Measurements from ENCODE around the gene TBC1D17. TPM values are rescaled to one million over a fixed set of nuclear protein-coding genes. Genes with fewer than 3 reads are reported as not detected.

Gene TBC1D17
- total and polyA plus RNA-seq, 2 of the 13 experiments (the other 11 are each of a cell fraction or from before 2014, with no cell fraction given) = 9.7 to 16.9 TPM

- no peak; the same call in 1 of the 2 replicates for TF ChIP-seq ARID3A (IDR thresholded peaks at IDR 0.05; ENCODE audit: low read depth, low read length)
- no peak; the same call in 1 of the 2 replicates for TF ChIP-seq ZSCAN21 (CRISPR knock-in tag; IDR thresholded peaks at IDR 0.05; ENCODE audit: borderline replicate concordance)
- no peak for TF ChIP-seq STAT6 (CRISPR knock-in tag; IDR thresholded peaks at IDR 0.05; ENCODE audit: borderline replicate concordance)
- 0 out of 2 replicates have a peak, but pooled peaks have one; percentile 19 for TF ChIP-seq SOX5 (CRISPR knock-in tag; IDR thresholded peaks at IDR 0.05; ENCODE audit: borderline replicate concordance)
- peak; percentile 23; the same call in 1 of the 2 replicates for TF ChIP-seq SMAD1 (CRISPR knock-in tag; IDR thresholded peaks at IDR 0.05; ENCODE audit: borderline replicate concordance, low read depth)
- TF ChIP-seq, protein P1, sequence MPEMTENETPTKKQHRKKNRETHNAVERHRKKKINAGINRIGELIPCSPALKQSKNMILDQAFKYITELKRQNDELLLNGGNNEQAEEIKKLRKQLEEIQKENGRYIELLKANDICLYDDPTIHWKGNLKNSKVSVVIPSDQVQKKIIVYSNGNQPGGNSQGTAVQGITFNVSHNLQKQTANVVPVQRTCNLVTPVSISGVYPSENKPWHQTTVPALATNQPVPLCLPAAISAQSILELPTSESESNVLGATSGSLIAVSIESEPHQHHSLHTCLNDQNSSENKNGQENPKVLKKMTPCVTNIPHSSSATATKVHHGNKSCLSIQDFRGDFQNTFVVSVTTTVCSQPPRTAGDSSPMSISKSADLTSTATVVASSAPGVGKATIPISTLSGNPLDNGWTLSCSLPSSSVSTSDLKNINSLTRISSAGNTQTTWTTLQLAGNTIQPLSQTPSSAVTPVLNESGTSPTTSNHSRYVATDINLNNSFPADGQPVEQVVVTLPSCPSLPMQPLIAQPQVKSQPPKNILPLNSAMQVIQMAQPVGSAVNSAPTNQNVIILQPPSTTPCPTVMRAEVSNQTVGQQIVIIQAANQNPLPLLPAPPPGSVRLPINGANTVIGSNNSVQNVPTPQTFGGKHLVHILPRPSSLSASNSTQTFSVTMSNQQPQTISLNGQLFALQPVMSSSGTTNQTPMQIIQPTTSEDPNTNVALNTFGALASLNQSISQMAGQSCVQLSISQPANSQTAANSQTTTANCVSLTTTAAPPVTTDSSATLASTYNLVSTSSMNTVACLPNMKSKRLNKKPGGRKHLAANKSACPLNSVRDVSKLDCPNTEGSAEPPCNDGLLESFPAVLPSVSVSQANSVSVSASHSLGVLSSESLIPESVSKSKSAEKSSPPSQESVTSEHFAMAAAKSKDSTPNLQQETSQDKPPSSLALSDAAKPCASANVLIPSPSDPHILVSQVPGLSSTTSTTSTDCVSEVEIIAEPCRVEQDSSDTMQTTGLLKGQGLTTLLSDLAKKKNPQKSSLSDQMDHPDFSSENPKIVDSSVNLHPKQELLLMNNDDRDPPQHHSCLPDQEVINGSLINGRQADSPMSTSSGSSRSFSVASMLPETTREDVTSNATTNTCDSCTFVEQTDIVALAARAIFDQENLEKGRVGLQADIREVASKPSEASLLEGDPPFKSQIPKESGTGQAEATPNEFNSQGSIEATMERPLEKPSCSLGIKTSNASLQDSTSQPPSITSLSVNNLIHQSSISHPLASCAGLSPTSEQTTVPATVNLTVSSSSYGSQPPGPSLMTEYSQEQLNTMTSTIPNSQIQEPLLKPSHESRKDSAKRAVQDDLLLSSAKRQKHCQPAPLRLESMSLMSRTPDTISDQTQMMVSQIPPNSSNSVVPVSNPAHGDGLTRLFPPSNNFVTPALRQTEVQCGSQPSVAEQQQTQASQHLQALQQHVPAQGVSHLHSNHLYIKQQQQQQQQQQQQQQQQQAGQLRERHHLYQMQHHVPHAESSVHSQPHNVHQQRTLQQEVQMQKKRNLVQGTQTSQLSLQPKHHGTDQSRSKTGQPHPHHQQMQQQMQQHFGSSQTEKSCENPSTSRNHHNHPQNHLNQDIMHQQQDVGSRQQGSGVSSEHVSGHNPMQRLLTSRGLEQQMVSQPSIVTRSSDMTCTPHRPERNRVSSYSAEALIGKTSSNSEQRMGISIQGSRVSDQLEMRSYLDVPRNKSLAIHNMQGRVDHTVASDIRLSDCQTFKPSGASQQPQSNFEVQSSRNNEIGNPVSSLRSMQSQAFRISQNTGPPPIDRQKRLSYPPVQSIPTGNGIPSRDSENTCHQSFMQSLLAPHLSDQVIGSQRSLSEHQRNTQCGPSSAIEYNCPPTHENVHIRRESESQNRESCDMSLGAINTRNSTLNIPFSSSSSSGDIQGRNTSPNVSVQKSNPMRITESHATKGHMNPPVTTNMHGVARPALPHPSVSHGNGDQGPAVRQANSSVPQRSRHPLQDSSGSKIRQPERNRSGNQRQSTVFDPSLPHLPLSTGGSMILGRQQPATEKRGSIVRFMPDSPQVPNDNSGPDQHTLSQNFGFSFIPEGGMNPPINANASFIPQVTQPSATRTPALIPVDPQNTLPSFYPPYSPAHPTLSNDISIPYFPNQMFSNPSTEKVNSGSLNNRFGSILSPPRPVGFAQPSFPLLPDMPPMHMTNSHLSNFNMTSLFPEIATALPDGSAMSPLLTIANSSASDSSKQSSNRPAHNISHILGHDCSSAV (CRISPR knock-in tag; IDR thresholded peaks at IDR 0.05; ENCODE audit: borderline replicate concordance) = no peak
- no peak for TF ChIP-seq MAZ (IDR thresholded peaks at IDR 0.05; ENCODE audit: borderline replicate concordance, low read depth, low read length)
- TF ChIP-seq MAZ (CRISPR knock-in tag; IDR thresholded peaks at IDR 0.05; ENCODE audit: low read depth) = peak; percentile 44; the same call in 1 of the 2 replicates
- TF ChIP-seq FOXP1 (IDR thresholded peaks at IDR 0.05) = no peak
- no peak for TF ChIP-seq FOXP1 (CRISPR knock-in tag; IDR thresholded peaks at IDR 0.05)
- no peak for TF ChIP-seq CBFB (CRISPR knock-in tag; IDR thresholded peaks at IDR 0.05)
- peak; percentile 27; the same call in 1 of the 2 replicates for TF ChIP-seq NR2C2 (CRISPR knock-in tag; IDR thresholded peaks at IDR 0.05; ENCODE audit: borderline replicate concordance)
- 0 out of 2 replicates have a peak, but pooled peaks have one; percentile 31 for TF ChIP-seq ZNF180 (CRISPR knock-in tag; IDR thresholded peaks at IDR 0.05; ENCODE audit: borderline replicate concordance, low read depth)
- TF ChIP-seq SP2 (CRISPR knock-in tag; IDR thresholded peaks at IDR 0.05) = peak; percentile 83
Observed at GRCh38 chr19:49869484-49870308, 7.8 kb upstream of the TBC1D17 start (continued).
